ENCODE results near the gene ITPR1.

Gene ITPR1

GRCh38 chr3:4740397-4741105 is 247.4 kb downstream of the ITPR1 start:
- in situ Hi-C loops (cut with HindIII; ENCODE audit: low sequenced_read_pairs), result no loop called here
- no peak for TF ChIP-seq CTCF (IDR thresholded peaks at IDR 0.05; ENCODE audit: low read depth, low read length, missing control alignments)
- DNase-seq (ENCODE audit: low read depth), result peak; percentile 58
- H3K4me3 ChIP-seq (ENCODE audit: low read depth, low read length), result no peak overlapping the region

- H3K4me3 ChIP-seq (ENCODE audit: low read depth, low read length), result no peak overlapping the region
- no peak for TF ChIP-seq CTCF (IDR thresholded peaks at IDR 0.05; ENCODE audit: low read depth, low read length, missing control alignments)
- DNase-seq (ENCODE audit: low read depth), result no peak
- in situ Hi-C loops (cut with HindIII; ENCODE audit: low sequenced_read_pairs), result no loop called here
These were observed 247.9 kb downstream of the ITPR1 start for GRCh38 chr3:4741106-4741403.

- in situ Hi-C loops (cut with HindIII; ENCODE audit: low sequenced_read_pairs), result no loop called here
- TF ChIP-seq CTCF (IDR thresholded peaks at IDR 0.05; ENCODE audit: low read depth, low read length, missing control alignments), result no peak
- no peak overlapping the region for H3K4me3 ChIP-seq (ENCODE audit: low read depth, low read length)
- peak; percentile 99 for DNase-seq (ENCODE audit: low read depth)
These were observed 248.5 kb downstream of the ITPR1 start for GRCh38 chr3:4741404-4742307.

- no peak for TF ChIP-seq CTCF (IDR thresholded peaks at IDR 0.05; ENCODE audit: low read depth, low read length, missing control alignments)
- no peak for DNase-seq (ENCODE audit: low read depth)
- in situ Hi-C loops (cut with HindIII; ENCODE audit: low sequenced_read_pairs), result no loop called here
- no peak overlapping the region for H3K4me3 ChIP-seq (ENCODE audit: low read depth, low read length)
These were observed 249.2 kb downstream of the ITPR1 start for GRCh38 chr3:4742359-4742758.

GRCh38 chr3:4743371-4743770 is 250.2 kb downstream of the ITPR1 start:
- H3K4me3 ChIP-seq (ENCODE audit: low read depth, low read length), result no peak overlapping the region
- TF ChIP-seq CTCF (IDR thresholded peaks at IDR 0.05; ENCODE audit: low read depth, low read length, missing control alignments), result no peak
- no peak for DNase-seq (ENCODE audit: low read depth)
- in situ Hi-C loops (cut with HindIII; ENCODE audit: low sequenced_read_pairs), result no loop called here

GRCh38 chr3:4744405-4745234 is 251.5 kb downstream of the ITPR1 start:
- no peak for DNase-seq (ENCODE audit: low read depth)
- in situ Hi-C loops (cut with HindIII; ENCODE audit: low sequenced_read_pairs), result no loop called here
- TF ChIP-seq CTCF (IDR thresholded peaks at IDR 0.05; ENCODE audit: low read depth, low read length, missing control alignments), result no peak
- H3K4me3 ChIP-seq (ENCODE audit: low read depth, low read length), result no peak overlapping the region

Data from astrocyte of the cerebellum (primary cell).